Esophagus squamous epithelium (tissue), 5 donors: ENCODE measurements around the gene C1orf198. TPM values are rescaled to one million over a fixed set of nuclear protein-coding genes. Genes with fewer than 3 reads are reported as not detected.
A peak's percentile ranks its signal among the peaks of the same experiment; 100 is the strongest.

Experiments
- DNase-seq: peaks from one replicate; lab custom pipeline; 2025; lab: John Stamatoyannopoulos, UW
- H3K27ac ChIP-seq, 4 donors: fragments of 200-600 bp; sonication (generic); one replicate each; pipeline ENCODE4 v1.5.1; 2016 to 2019; ENCODE audit warnings: mild to moderate bottlenecking in 1 of 4
- H3K27me3 ChIP-seq, 4 donors: fragments of 200-600 bp; sonication (generic); 1 replicate in 3 of 4; 2 replicates in 1 of 4; pipeline versions ENCODE4 v1.5.1 to v1.6.0; 2017 to 2021; ENCODE audit warnings: antibody characterized with exemption in 1 of 4
- H3K36me3 ChIP-seq, 3 donors: fragments of 200-600 bp; sonication (generic); one replicate each; pipeline ENCODE4 v1.5.1; 2016 to 2019
- H3K4me1 ChIP-seq, 3 donors: fragments of 200-600 bp; sonication (generic); one replicate each; pipeline ENCODE4 v1.5.1; 2017 to 2019
- H3K4me3 ChIP-seq, 4 donors: fragments of 200-600 bp; sonication (generic); 1 replicate in 3 of 4; 2 replicates in 1 of 4; pipeline ENCODE4 v1.5.1; 2016 to 2019; ENCODE audit warnings: mild to moderate bottlenecking in 2 of 4, moderate library complexity in 1 of 4
- H3K9me3 ChIP-seq, 3 donors: fragments of 200-600 bp; sonication (generic); one replicate each; pipeline ENCODE4 v1.5.1; 2016 to 2019
- CTCF ChIP-seq, 6 experiments: fragments of 450-650 bp in 4 of 6; fragments of 200-600 bp in 2 of 6; sonication (generic) in 2 of 6; IDR thresholded peaks; one replicate each; pipeline ENCODE4 v1.5.1; 2016 to 2019; ENCODE audit warnings: antibody characterized with exemption in 6 of 6, mild to moderate bottlenecking in 4 of 6, moderate library complexity in 4 of 6
- POLR2A ChIP-seq, 4 donors: fragments of 450-650 bp; IDR thresholded peaks; one replicate each; pipeline ENCODE4 v1.6.1; 2017; ENCODE audit warnings: antibody characterized with exemption in 4 of 4, mild to moderate bottlenecking in 4 of 4, moderate library complexity in 3 of 4
- WGBS, 2 donors: methylation state at CpG; one replicate each; pipeline ENCODE4 v1.1.5; 2018; 5-methylcytosine and 5-hydroxymethylcytosine counted together
- intact Hi-C: fragments of 100-400 bp; cut with DNase I; formaldehyde crosslinking; loops from one replicate; pipeline ENCODE4 v1.15.0; 2022
- total RNA-seq, 4 donors: library from RNA; depleted of rRNA; stranded (reverse); fragments of >200 nt; gene quantifications; one replicate each; pipeline ENCODE4 v1.1.0, GENCODE V29; 2016
- donor health status: DM: yes; HTN: yes; CAD: no.

Gene C1orf198
- total RNA-seq, 4 donors from 2014 or later, result 18.5 to 28.8 (median 21.6) TPM

GRCh38 chr1:230853731-230854130 lies 14.6 kb downstream of the C1orf198 start:
- H3K4me1 ChIP-seq, result peaks cover 6 to 42% (median 24%) of the 10 kb centered on the region in 3 donors
- H3K27me3 ChIP-seq, result no peaks in the 10 kb centered on the region
- H3K9me3 ChIP-seq, result peaks cover 0 to 5% (median 0%) of the 10 kb centered on the region in 3 donors
- DNase-seq, result no peak
- intact Hi-C loops, result no loop called here
- no peak overlapping the region for H3K4me3 ChIP-seq
- no peak for TF ChIP-seq CTCF (IDR thresholded peaks at IDR 0.05)
- no peak for TF ChIP-seq POLR2A (IDR thresholded peaks at IDR 0.05)
- no peak overlapping the region for H3K27ac ChIP-seq
- WGBS, 2 donors, result 87 to 93% methylated on average over 3 of the region's 3 CpGs
- H3K36me3 ChIP-seq, result peaks cover 0 to 42% (median 0%) of the 10 kb centered on the region in 3 donors

DNA sequence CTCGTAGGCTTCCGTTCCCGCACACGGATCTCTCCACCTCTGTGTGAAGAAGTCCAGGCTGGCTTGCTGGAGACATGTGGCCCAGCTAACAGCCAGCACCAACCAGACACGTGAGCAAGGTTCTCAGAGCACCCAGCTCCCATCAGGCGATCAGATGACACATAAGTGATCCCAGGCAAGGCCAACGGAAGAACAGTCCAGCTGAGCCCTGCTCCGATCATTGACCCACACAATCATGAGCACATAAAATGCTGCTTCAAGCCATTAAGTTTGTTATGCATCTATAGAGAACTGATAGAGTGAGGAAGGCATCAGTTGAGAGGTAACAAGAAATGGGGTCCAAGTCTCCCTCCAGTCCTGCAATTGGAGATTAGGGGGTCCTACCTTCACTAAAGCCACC lies 15.4 kb downstream of the C1orf198 start:
- Histone ChIP-seq H3K27me3 (no peaks in the 10 kb centered on the region), H3K9me3 (peaks cover 0 to 5% (median 0%) of the 10 kb centered on the region in 3 donors), H3K4me3 (no peak overlapping the region), H3K27ac (no peak overlapping the region), H3K4me1 (peaks cover 6 to 44% (median 24%) of the 10 kb centered on the region in 3 donors), H3K36me3 (peaks cover 0 to 42% (median 0%) of the 10 kb centered on the region in 3 donors)
- intact Hi-C loops, result no loop called here
- 91 to 100% methylated on average over 7 to 8 of the region's 8 CpGs for WGBS, 2 donors
- TF ChIP-seq POLR2A (IDR thresholded peaks at IDR 0.05), result no peak
- TF ChIP-seq CTCF (IDR thresholded peaks at IDR 0.05), result no peak
- no peak for DNase-seq

- intact Hi-C loops, result no loop called here
- TF ChIP-seq CTCF (IDR thresholded peaks at IDR 0.05), result no peak
- TF ChIP-seq POLR2A (IDR thresholded peaks at IDR 0.05), result no peak
- Histone ChIP-seq H3K27me3 (no peaks in the 10 kb centered on the region), H3K4me1 (peaks cover 6 to 41% (median 24%) of the 10 kb centered on the region in 3 donors), H3K36me3 (peaks cover 0 to 42% (median 0%) of the 10 kb centered on the region in 3 donors), H3K9me3 (peaks cover 0 to 5% (median 0%) of the 10 kb centered on the region in 3 donors), H3K27ac (peak overlapping the region in 1 of 4 donors; percentile 60), H3K4me3 (no peak overlapping the region)
- WGBS, 2 donors, result 55 to 71% methylated on average over 2 to 3 of the region's 5 CpGs
- DNase-seq, result no peak
These were observed 17.0 kb downstream of the C1orf198 start for GRCh38 chr1:230851291-230851691.

DNA sequence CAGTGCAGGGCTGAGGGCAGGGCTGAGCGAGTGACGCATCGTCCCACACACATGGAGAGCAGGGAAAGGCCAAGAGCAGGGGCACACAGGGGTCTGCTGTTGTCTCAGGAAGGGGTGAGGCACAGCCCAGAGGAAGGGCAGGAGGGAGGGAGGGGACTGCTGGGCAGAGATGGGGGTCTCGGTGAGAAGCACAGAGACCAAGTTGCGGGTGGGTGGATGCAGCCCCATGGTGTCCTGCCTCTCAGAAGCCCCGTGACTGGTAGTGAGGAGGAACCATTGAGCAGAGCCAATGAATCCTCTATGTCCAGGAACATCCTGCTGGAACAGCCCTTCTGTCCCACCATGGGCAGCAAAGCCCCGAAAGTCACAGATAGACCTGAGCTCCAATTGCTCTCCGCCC lies 17.8 kb downstream of the C1orf198 start:
- WGBS, 2 donors, result 85 to 97% methylated on average over 6 to 7 of the region's 8 CpGs
- TF ChIP-seq CTCF (IDR thresholded peaks at IDR 0.05) (no peak), POLR2A (IDR thresholded peaks at IDR 0.05) (no peak)
- no peak overlapping the region for H3K4me3 ChIP-seq
- peaks cover 6 to 34% (median 24%) of the 10 kb centered on the region in 3 donors for H3K4me1 ChIP-seq
- H3K36me3 ChIP-seq, result peaks cover 0 to 42% (median 0%) of the 10 kb centered on the region in 3 donors
- DNase-seq, result no peak
- peaks cover 0 to 5% (median 0%) of the 10 kb centered on the region in 3 donors for H3K9me3 ChIP-seq
- H3K27ac ChIP-seq, result peak overlapping the region in 3 of 4 donors; percentile 17 to 64 (median 60)
- H3K27me3 ChIP-seq, result no peaks in the 10 kb centered on the region
- intact Hi-C loops, result no loop called here

GRCh38 chr1:230849451-230850224 lies 18.7 kb downstream of the C1orf198 start:
- Histone ChIP-seq H3K36me3 (peaks cover 0 to 34% (median 0%) of the 10 kb centered on the region in 3 donors), H3K9me3 (peaks cover 0 to 5% (median 0%) of the 10 kb centered on the region in 3 donors), H3K27me3 (no peaks in the 10 kb centered on the region), H3K4me3 (no peak overlapping the region), H3K27ac (peak overlapping the region in 3 of 4 donors; percentile 32 to 64 (median 60)), H3K4me1 (peaks cover 6 to 32% (median 24%) of the 10 kb centered on the region in 3 donors)
- TF ChIP-seq CTCF (IDR thresholded peaks at IDR 0.05), result no peak
- TF ChIP-seq POLR2A (IDR thresholded peaks at IDR 0.05), result no peak
- no peak for DNase-seq
- intact Hi-C loops, result no loop called here
- 23 to 25% methylated on average over 10 to 11 of the region's 14 CpGs for WGBS, 2 donors
